Activated CD4-positive, alpha-beta T cell treated with anti-CD3 and anti-CD28 coated beads, Interleukin-2, amount 10 ng/mL, durations not matched to agents 24 days and 14 days (primary cell): ENCODE measurements around the gene CTXND1. TPM values are rescaled to one million over a fixed set of nuclear protein-coding genes. Genes with fewer than 3 reads are reported as not detected.
A peak's percentile ranks its signal among the peaks of the same experiment; 100 is the strongest.

Experiments used
- DNase-seq: peaks from one replicate; pipeline ENCODE4 v3.0.0; 2022
- H3K27ac Mint-ChIP-seq: one replicate; pipeline ENCODE4 v1.8.0; 2022; ENCODE audit warnings: mild to moderate bottlenecking, mixed read lengths
- H3K27me3 Mint-ChIP-seq: one replicate; pipeline ENCODE4 v1.8.0; 2022; ENCODE audit warnings: mixed read lengths
- H3K36me3 Mint-ChIP-seq: one replicate; pipeline ENCODE4 v1.8.0; 2022; ENCODE audit warnings: low read depth, mild to moderate bottlenecking, mixed read lengths
- H3K4me1 Mint-ChIP-seq: one replicate; pipeline ENCODE4 v1.8.0; 2021; ENCODE audit warnings: mixed read lengths
- H3K4me3 Mint-ChIP-seq: one replicate; pipeline ENCODE4 v1.8.0; 2022; ENCODE audit warnings: mild to moderate bottlenecking, moderate library complexity, mixed read lengths
- H3K9me3 Mint-ChIP-seq: one replicate; pipeline ENCODE4 v1.8.0; 2021; ENCODE audit warnings: mixed read lengths
- intact Hi-C: fragments of 100-400 bp; cut with micrococcal nuclease; formaldehyde crosslinking; loops from one replicate; pipeline ENCODE4 v1.15.1; 2023
- total RNA-seq: library from RNA; stranded (reverse); gene quantifications from 2 replicates; pipeline ENCODE4 v1.2.3, GENCODE V29; 2022

CTXND1 gene
- total RNA-seq, 1 donor from 2014 or later, result not detected

DNA sequence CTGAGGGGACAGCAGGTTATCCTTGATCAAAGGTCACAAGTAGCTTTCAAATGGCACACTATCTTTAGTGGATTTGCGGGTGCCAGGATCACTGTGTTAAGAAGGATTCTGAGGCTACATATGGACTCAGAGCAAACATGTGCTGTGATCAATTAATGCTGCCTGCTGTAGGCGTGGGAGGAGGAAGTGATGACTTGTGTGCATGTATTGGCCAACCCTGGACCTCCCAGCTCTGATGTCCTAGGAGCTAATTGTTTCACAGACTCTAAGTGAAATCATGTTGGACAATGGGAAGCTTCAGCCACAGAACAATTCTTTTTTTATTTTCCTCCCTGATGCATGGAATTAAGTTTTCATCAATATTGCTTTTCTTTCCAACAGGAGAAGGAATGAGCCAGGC lies 74.9 kb downstream of the CTXND1 start:
- H3K4me1 Mint-ChIP-seq, result no peaks in the 10 kb centered on the region
- peaks cover 46% of the 10 kb centered on the region for H3K36me3 Mint-ChIP-seq
- no peak for DNase-seq
- H3K9me3 Mint-ChIP-seq, result no peaks in the 10 kb centered on the region
- H3K27ac Mint-ChIP-seq, result no peak overlapping the region
- no peaks in the 10 kb centered on the region for H3K27me3 Mint-ChIP-seq
- intact Hi-C loops, result no loop called here
- H3K4me3 Mint-ChIP-seq, result no peak overlapping the region

DNA sequence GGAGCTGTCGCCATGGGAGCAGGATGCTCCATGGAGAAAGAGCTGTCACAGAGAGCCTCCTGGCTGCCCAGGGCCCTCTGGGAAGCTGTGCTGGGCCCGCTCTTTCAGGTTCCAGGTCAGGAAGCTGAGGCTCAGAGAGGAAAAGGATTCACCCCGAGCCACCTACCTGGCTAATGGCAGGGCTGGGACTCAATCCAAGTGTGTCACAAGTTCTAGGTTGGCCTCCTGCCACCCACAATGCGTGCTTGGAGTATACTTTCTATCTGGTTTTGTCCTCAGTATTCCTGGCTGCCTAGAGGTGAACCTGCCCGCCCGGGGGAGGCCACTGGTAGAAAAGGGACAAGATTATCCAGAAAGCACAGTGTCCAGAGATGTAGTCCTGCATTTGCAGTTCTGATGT lies 75.6 kb downstream of the CTXND1 start:
- Mint-ChIP-seq H3K36me3 (peaks cover 46% of the 10 kb centered on the region), H3K4me1 (no peaks in the 10 kb centered on the region), H3K9me3 (no peaks in the 10 kb centered on the region), H3K4me3 (no peak overlapping the region), H3K27me3 (no peaks in the 10 kb centered on the region), H3K27ac (no peak overlapping the region)
- intact Hi-C loops, result no loop called here
- DNase-seq, result no peak

DNA sequence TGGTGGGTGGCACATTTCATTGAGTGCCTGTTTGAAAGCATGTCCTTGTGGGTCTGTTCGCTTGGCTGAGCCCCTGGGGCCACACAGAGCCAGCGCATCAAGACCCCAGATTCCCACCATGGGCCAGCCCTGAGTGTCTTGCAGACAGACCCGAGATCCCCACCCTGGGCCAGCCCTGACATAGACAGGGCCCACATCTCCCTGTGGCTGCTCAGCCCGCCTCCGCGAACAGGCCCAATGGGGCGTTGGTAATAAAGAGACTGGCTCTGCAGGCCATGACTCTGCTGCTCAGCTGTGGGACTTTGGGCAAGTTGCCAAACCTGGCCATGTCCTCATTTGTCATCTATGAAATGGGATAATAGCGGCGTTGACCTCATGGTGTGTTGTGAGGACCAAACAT lies 76.6 kb downstream of the CTXND1 start:
- Mint-ChIP-seq H3K27me3 (no peaks in the 10 kb centered on the region), H3K9me3 (no peaks in the 10 kb centered on the region), H3K27ac (no peak overlapping the region), H3K36me3 (peaks cover 48% of the 10 kb centered on the region), H3K4me3 (no peak overlapping the region), H3K4me1 (no peaks in the 10 kb centered on the region)
- intact Hi-C loops, result no loop called here
- no peak for DNase-seq

DNA sequence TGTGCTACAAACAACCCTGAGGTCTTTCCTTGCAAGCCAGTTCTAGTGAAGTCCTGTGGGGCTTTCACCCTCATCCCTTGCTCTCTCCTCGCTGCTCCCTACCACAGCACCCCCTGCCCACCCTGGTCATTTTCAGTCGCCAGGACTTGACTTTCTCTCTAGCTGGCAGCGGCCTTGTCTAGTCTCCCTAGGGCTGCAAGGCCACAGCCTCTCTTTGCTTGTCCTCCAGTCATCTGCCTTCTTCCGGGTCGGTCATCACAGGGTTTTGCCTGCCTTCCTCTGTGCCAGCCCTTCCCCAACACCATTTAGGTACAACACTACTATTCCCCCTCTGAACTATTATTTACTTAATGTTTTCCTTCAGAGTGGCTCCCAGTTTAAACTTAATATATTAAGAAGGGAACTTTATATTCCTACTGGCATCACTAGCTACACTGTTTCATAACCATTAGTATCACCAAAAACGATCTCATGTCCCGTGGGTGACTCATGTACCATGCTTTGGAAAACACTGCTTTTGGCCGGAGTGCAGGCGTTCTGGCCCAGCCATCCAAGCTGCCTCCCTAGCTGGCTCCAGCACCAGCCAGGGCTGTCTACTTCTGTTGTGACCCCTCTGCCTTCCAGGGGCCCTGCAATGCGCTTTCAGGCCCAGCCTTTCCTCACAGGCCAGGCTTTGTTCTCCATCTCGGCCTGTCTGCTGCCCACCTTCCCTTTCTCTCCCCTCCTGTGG lies 77.8 kb downstream of the CTXND1 start:
- Mint-ChIP-seq H3K27ac (no peak overlapping the region), H3K9me3 (no peaks in the 10 kb centered on the region), H3K4me3 (no peak overlapping the region), H3K4me1 (no peaks in the 10 kb centered on the region), H3K27me3 (no peaks in the 10 kb centered on the region), H3K36me3 (peaks cover 44% of the 10 kb centered on the region)
- no peak for DNase-seq
- intact Hi-C loops, result no loop called here

DNA sequence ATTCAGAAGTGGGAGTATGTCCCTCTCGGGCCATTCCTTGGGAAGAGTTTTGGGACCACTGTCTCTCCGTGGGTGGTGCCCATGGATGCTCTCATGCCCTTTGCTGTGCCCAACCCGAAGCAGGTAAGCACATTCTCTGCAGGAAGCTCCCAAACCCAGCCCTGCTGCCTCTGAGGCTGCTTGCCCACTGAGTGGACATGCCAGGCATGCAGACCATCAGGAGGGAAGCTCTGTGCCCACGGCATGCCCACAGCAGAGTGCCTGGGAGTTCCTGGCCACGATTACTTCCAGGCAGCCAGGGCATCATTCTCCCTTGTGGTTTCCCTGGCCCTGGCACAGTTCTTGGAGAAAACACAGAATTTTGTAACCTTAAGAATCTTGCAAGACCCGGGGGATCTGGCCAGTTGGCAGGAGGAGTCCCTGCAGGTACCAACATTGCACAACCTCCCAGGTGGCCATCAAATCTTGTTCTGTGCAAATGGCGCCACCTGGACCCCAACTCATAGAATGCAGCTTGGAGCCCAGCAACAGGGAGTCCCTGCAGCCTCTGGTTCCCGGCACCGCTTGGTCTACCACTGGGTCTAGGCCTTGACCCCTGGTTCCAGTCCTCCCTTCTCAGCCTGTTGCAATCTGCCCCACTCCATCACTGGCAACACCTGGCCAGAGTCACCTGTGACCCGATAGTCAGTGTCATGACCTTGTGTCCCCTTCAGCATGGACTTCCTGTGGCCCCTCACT lies 78.8 kb downstream of the CTXND1 start:
- H3K4me1 Mint-ChIP-seq, result no peaks in the 10 kb centered on the region
- DNase-seq, result peak; percentile 92
- H3K36me3 Mint-ChIP-seq, result peaks cover 42% of the 10 kb centered on the region
- intact Hi-C loops, result loop anchor here (2.0 kb wide), 2 partner anchors 20 to 114 kb away; partner anchors contain the start of genes FAH and ZFAND6
- H3K27me3 Mint-ChIP-seq, result no peaks in the 10 kb centered on the region
- no peak overlapping the region for H3K27ac Mint-ChIP-seq
- no peaks in the 10 kb centered on the region for H3K9me3 Mint-ChIP-seq
- H3K4me3 Mint-ChIP-seq, result no peak overlapping the region

DNA sequence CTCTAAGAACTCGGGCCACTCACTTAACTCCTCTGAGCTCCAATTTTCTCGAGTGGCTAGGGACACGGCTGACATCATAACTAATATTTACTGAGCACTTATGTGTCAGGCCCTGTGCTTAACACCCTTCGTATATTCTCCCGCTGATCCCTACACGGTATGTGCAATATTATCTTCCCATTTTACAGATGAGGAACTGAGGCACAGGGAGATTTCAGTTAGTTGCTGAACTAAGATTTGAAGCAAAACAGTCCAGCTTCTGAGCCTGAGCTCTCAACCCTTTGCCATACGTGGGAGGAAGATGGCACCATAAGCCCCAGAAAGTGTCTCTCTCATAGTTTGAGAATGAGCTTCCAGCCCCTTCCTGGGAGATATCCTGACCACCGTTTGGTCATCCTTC lies 79.6 kb downstream of the CTXND1 start:
- Mint-ChIP-seq H3K27ac (no peak overlapping the region), H3K9me3 (no peaks in the 10 kb centered on the region), H3K27me3 (no peaks in the 10 kb centered on the region)

DNA sequence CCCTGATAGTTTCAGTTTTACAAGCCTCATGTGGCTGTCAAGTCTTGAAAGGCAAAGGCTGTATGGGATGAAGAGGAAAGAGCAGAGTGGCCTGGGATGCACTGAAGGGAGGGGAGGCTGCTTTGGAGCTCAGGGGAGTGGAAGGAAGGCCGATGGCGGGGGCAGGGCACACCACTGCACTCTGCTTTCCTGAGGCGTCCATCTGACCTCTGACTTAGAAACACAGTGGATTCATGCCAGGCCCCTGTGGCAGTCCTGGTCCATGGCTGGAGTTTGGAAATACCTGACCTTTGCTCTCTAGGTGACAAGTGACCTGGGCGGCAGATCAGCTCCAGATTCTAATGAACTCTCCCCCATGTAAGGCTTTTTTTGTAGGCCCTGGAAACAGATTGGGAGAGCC lies 80.2 kb downstream of the CTXND1 start:
- H3K4me1 Mint-ChIP-seq, result no peaks in the 10 kb centered on the region
- no peak overlapping the region for H3K4me3 Mint-ChIP-seq
- no peaks in the 10 kb centered on the region for H3K27me3 Mint-ChIP-seq
- no peak overlapping the region for H3K27ac Mint-ChIP-seq
- DNase-seq, result no peak
- H3K9me3 Mint-ChIP-seq, result no peaks in the 10 kb centered on the region
- intact Hi-C loops, result loop anchor here (2.0 kb wide), 2 partner anchors 19 to 113 kb away; partner anchors contain the start of genes FAH and ZFAND6
- peaks cover 35% of the 10 kb centered on the region for H3K36me3 Mint-ChIP-seq

More for the DNA sequence above, 79.6 kb downstream of the CTXND1 start:
- Mint-ChIP-seq H3K4me3 (no peak overlapping the region), H3K4me1 (no peaks in the 10 kb centered on the region), H3K36me3 (peaks cover 40% of the 10 kb centered on the region)
- DNase-seq, result no peak
- intact Hi-C loops, result loop anchor here (2.0 kb wide), 2 partner anchors 20 to 114 kb away; partner anchors contain the start of genes FAH and ZFAND6

DNA sequence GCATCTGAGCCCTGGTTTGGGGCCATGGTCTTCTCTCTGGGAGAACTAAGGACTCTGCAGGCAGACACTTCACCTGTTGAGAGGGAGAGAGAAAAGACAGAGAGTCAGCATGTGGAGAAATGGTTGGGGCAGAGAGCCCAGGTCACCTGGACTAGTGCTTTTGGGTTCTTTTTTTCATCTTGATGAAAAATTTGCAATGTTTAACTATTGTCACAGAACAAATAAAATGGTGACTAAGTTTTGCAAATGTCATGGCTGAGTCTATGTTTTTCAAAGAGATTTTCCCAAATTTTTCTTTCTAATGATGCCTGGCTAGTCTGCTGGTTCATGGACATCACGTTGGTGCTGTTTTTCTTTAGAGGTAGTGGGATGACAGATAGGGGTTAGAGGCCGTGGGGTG lies 81.4 kb downstream of the CTXND1 start:
- Mint-ChIP-seq H3K4me1 (no peaks in the 10 kb centered on the region), H3K27me3 (no peaks in the 10 kb centered on the region), H3K9me3 (no peaks in the 10 kb centered on the region), H3K36me3 (peaks cover 29% of the 10 kb centered on the region), H3K27ac (no peak overlapping the region), H3K4me3 (no peak overlapping the region)
- intact Hi-C loops, result no loop called here
- DNase-seq, result no peak

DNA sequence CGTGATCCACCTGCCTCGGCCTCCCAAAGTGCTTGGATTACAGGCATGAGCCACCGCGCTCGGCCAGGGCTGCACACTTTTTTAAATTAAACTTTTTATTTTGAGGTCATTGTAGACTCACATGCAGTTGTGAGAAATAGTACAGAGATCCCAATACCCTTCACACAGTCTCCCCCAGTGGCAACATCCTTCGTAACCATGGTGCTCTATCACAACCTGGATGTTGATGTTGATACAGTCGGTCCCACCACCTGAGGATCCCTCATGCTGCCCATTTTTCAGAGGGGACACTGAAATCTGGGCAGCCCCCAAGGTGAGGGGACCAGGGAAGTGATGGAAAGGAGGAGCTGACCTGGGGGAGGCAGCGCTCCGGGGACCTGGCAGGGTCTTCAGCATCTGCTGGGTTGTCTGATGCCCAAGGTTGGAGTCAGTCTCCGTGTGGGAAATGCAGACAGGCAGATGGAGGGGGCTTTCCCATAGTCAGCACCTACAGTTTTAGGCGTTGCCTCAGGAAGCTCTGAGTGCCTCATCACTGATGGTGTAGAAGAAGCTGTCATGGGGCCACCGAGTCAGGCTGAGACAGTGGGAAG lies 82.2 kb downstream of the CTXND1 start:
- H3K27me3 Mint-ChIP-seq, result no peaks in the 10 kb centered on the region
- no peaks in the 10 kb centered on the region for H3K9me3 Mint-ChIP-seq
- peaks cover 26% of the 10 kb centered on the region for H3K36me3 Mint-ChIP-seq
- H3K27ac Mint-ChIP-seq, result no peak overlapping the region
- no peak overlapping the region for H3K4me3 Mint-ChIP-seq
- no peaks in the 10 kb centered on the region for H3K4me1 Mint-ChIP-seq
- intact Hi-C loops, result no loop called here
- no peak for DNase-seq

DNA sequence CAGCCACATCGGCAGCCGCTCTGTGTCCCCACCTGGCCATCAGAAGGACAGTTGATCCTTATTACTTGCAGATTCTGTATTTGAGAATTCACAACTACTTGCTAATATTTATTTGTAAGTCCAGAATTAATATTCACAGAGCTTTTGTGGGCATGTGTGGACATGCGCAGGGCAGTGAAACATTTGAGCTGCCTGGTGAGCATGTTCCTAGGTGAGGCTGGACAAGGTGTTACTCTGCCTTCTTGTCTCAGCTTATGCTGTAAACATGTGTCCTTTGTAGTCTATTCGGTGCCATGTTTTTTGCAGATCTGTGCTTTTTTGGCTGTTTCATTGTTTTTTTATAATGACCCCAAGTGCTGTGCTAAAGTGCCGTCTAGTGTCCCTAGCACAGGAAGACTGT lies 83.6 kb downstream of the CTXND1 start:
- intact Hi-C loops, result no loop called here
- no peak for DNase-seq
- H3K4me3 Mint-ChIP-seq, result no peak overlapping the region
- H3K9me3 Mint-ChIP-seq, result peaks cover 4% of the 10 kb centered on the region
- H3K27me3 Mint-ChIP-seq, result no peaks in the 10 kb centered on the region
- no peak overlapping the region for H3K27ac Mint-ChIP-seq
- peaks cover 35% of the 10 kb centered on the region for H3K36me3 Mint-ChIP-seq
- no peaks in the 10 kb centered on the region for H3K4me1 Mint-ChIP-seq

DNA sequence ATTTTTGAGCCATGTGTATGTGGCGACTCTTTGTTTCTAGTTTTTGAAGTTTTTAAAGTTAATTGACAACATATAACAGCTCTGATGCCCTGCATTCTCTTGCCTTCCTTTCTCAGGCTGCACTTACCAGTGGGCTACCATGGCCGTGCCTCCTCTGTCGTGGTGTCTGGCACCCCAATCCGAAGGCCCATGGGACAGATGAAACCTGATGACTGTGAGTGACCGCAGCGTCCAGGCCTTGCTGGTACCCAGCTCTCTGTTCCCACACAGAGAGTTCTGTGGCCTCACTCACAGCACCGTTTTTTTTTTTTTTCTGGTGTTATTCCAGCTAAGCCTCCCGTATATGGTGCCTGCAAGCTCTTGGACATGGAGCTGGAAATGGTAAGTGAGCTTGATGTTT lies 84.1 kb downstream of the CTXND1 start:
- peaks cover 36% of the 10 kb centered on the region for H3K36me3 Mint-ChIP-seq
- intact Hi-C loops, result no loop called here
- H3K4me1 Mint-ChIP-seq, result no peaks in the 10 kb centered on the region
- no peak overlapping the region for H3K4me3 Mint-ChIP-seq
- no peak overlapping the region for H3K27ac Mint-ChIP-seq
- no peak for DNase-seq
- peaks cover 4% of the 10 kb centered on the region for H3K9me3 Mint-ChIP-seq
- no peaks in the 10 kb centered on the region for H3K27me3 Mint-ChIP-seq

DNA sequence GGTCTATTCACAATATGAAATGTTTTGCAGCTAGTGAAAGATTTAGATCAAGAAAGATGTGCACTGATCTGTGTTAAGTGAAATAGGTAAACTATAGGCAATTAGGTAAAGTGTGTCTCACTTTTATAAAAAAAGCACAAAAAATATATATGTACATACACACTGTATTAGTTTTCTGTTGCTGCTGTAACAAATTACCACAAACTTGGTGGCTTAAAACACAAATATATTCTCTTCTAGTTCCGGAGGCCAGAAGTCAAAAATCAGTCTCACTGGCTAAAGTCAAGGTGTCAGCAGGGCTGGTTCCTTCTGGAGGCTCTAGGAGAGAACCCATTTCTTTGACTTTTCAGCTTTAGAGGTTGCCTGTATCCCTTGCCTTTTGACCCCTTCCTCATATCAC lies 88.1 kb downstream of the CTXND1 start:
- H3K27me3 Mint-ChIP-seq, result no peaks in the 10 kb centered on the region
- peaks cover 22% of the 10 kb centered on the region for H3K4me1 Mint-ChIP-seq
- peaks cover 4% of the 10 kb centered on the region for H3K9me3 Mint-ChIP-seq
- intact Hi-C loops, result no loop called here
- no peak overlapping the region for H3K27ac Mint-ChIP-seq
- peaks cover 52% of the 10 kb centered on the region for H3K36me3 Mint-ChIP-seq
- H3K4me3 Mint-ChIP-seq, result no peak overlapping the region
- no peak for DNase-seq

DNA sequence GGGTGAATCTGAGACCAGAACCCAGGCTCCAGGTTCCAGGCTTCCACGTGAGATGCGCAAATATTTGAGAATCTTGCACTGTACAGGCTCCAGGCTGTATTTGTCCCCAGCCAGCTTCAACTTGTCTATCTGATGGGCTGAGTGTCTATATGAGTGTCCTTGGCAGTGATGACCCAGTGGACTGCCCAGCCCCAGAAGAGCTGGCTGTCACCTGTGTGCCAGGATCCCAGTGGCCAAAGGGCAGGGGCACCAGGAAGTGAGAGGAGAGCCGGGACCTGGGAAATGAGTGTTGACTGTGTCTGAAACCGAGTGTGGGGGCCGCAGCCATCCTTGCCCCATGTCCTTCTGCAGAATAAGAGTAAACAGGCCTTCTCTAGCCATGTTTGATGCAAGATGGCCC lies 88.8 kb downstream of the CTXND1 start:
- H3K4me1 Mint-ChIP-seq, result peaks cover 24% of the 10 kb centered on the region
- H3K4me3 Mint-ChIP-seq, result no peak overlapping the region
- DNase-seq, result no peak
- no peak overlapping the region for H3K27ac Mint-ChIP-seq
- intact Hi-C loops, result no loop called here
- peaks cover 4% of the 10 kb centered on the region for H3K9me3 Mint-ChIP-seq
- no peaks in the 10 kb centered on the region for H3K27me3 Mint-ChIP-seq
- peaks cover 51% of the 10 kb centered on the region for H3K36me3 Mint-ChIP-seq

DNA sequence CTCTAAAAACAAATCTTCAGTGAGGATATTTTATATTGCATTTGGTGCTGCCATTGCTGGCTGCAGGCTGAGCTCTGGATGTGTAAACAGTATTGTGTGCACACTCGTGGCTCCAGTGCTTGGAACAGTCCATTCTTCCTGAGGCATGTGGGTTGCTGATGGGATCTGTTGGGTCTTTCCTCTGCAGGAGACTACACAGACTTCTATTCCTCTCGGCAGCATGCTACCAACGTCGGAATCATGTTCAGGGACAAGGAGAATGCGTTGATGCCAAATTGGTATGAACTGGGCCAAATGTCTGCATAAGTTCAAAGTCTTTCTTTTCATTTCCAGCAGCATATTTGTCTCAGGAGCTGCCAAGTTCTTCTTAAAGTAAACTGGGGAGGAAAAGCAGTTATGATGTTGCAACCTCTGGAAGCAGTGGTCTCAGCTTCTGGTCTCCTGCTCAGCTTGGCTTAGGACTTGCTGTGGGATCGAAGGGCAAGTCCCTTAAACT lies 89.9 kb downstream of the CTXND1 start:
- peaks cover 54% of the 10 kb centered on the region for H3K36me3 Mint-ChIP-seq
- H3K27ac Mint-ChIP-seq, result no peak overlapping the region
- no peaks in the 10 kb centered on the region for H3K27me3 Mint-ChIP-seq
- no peak for DNase-seq
- peaks cover 4% of the 10 kb centered on the region for H3K9me3 Mint-ChIP-seq
- H3K4me1 Mint-ChIP-seq, result peaks cover 24% of the 10 kb centered on the region
- no peak overlapping the region for H3K4me3 Mint-ChIP-seq
- intact Hi-C loops, result no loop called here
